Vagina (tissue), 2 donors: ENCODE results near the gene SLC28A1.

ENCODE experiments used
- POLR2A ChIP-seq, 2 donors: fragments of 450-650 bp; IDR thresholded peaks; one replicate each; pipeline ENCODE4 v1.6.1; 2017; ENCODE audit warnings: antibody characterized with exemption in 2 of 2, mild to moderate bottlenecking in 2 of 2, moderate library complexity in 2 of 2
- POLR2AphosphoS5 ChIP-seq, 2 donors: sonication (generic); formaldehyde crosslinking; IDR thresholded peaks; one replicate each; pipeline ENCODE4 v1.9.0; 2017; ENCODE audit warnings: antibody characterized with exemption in 2 of 2, mild to moderate bottlenecking in 2 of 2, low read depth in 1 of 2; ENCODE audit not compliant: insufficient read depth in 1 of 2
- TF ChIP-seq, protein P1 (sequence below), 3 experiments: fragments of 450-650 bp in 2 of 3; fragments of 200-600 bp in 1 of 3; sonication (generic) in 1 of 3; IDR thresholded peaks; one replicate each; pipeline ENCODE4 v1.5.1; 2017 to 2019; ENCODE audit warnings: antibody characterized with exemption in 3 of 3, mild to moderate bottlenecking in 2 of 3, moderate library complexity in 2 of 3

- TF ChIP-seq, protein P1, sequence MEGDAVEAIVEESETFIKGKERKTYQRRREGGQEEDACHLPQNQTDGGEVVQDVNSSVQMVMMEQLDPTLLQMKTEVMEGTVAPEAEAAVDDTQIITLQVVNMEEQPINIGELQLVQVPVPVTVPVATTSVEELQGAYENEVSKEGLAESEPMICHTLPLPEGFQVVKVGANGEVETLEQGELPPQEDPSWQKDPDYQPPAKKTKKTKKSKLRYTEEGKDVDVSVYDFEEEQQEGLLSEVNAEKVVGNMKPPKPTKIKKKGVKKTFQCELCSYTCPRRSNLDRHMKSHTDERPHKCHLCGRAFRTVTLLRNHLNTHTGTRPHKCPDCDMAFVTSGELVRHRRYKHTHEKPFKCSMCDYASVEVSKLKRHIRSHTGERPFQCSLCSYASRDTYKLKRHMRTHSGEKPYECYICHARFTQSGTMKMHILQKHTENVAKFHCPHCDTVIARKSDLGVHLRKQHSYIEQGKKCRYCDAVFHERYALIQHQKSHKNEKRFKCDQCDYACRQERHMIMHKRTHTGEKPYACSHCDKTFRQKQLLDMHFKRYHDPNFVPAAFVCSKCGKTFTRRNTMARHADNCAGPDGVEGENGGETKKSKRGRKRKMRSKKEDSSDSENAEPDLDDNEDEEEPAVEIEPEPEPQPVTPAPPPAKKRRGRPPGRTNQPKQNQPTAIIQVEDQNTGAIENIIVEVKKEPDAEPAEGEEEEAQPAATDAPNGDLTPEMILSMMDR (IDR thresholded peaks at IDR 0.05): no peak
- TF ChIP-seq POLR2A (IDR thresholded peaks at IDR 0.05): no peak
- no peak for TF ChIP-seq POLR2AphosphoS5 (IDR thresholded peaks at IDR 0.05; ENCODE audit: insufficient read depth in 1 of 2, low read depth in 1 of 2)
Measured at GRCh38 chr15:84869510-84869909, 15.0 kb upstream of the SLC28A1 start.
